ENCODE measurements around the gene GABBR1.

Gene GABBR1

GRCh38 chr6:29617782-29618554, 15.0 kb downstream of the GABBR1 start:
- DNase-seq, result no peak

DNA sequence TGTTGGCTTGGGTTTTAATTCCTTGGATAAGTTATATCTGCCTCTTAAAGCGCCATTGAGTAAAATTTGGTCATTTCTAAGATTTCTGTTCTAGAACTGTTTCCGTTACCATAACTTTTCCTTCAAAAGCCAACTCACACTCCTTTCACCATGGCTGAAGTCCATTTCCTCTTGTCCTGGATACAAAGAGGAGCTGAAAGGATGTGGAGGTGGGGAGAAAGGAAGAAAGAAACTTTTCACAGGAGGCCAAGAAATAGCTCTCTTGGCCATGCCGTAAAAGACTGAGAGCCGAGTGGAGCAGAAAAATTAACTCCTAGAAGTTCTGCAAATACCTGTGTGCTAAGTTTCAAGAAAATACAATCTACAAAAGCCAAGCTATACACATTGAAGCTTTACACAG, 21.6 kb downstream of the GABBR1 start:
- DNase-seq, result no peak

GRCh38 chr6:29610540-29610939, 22.4 kb downstream of the GABBR1 start:
- DNase-seq, result no peak

- DNase-seq, result no peak
Measured at GRCh38 chr6:29608131-29608530, 24.9 kb downstream of the GABBR1 start.

- no peak for DNase-seq
Measured at GRCh38 chr6:29603930-29604329, 29.1 kb downstream of the GABBR1 start.

DNA sequence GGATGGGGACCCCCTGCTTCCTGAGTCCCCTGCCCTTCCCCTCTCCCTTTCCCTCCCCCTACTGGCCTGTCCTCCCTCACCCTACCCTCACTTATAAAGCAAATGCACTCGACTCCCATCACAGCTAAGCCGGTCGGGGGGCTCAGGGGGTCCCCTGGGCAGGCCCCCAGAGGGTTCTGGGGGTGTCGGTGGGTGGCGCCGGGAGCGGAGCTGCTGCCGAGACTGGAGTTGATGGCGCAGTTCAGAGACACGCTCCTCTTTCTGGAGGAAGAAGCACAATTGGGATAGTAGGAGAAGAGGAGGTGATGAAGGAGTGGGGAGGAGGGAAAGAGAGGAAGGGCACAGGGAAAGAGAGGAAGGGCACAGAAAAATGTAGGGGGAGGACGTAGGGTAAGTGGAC, 29.5 kb downstream of the GABBR1 start:
- DNase-seq, result no peak

DNA sequence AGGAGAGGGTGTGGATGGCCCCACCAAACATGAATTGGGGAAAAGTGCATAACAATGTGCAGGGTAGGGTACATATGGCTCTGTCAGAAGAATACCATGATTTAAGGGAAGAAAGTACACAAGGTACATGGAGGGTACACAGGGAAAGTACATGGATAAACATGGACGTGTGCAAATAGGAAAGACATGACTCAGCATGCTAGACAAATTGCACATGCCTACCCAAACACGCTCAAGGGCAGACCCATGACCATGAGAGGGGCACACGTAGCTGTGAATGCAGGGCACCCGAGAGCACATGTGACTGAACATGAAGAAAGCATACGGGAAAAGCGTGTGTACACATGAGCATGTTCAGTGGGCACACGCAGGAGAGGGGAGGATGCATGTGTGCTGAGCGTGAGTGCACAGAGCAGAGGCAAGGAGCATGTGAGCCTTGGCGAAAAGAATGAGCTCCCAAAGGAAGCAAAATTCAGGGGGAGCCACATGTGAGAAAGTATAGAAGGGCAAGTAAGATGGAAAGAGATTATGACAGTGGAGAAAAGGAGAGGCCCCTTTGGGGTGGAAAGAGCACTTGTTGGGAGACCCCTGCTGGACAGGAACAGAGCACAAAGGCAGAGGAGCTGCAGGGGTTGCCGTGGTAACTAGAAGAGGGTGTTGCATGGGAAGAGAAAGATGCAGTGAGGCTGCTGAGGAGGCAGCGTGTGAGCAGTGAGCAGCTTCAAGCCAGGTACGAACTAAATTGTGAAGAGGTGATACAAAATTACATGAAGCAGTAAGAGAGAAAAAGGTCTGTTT, 30.2 kb downstream of the GABBR1 start:
- no peak for DNase-seq

- DNase-seq, result no peak
Measured at GRCh38 chr6:29598172-29598747, 34.7 kb downstream of the GABBR1 start.

GRCh38 chr6:29597184-29597583, 35.8 kb downstream of the GABBR1 start:
- DNase-seq, result no peak

DNA sequence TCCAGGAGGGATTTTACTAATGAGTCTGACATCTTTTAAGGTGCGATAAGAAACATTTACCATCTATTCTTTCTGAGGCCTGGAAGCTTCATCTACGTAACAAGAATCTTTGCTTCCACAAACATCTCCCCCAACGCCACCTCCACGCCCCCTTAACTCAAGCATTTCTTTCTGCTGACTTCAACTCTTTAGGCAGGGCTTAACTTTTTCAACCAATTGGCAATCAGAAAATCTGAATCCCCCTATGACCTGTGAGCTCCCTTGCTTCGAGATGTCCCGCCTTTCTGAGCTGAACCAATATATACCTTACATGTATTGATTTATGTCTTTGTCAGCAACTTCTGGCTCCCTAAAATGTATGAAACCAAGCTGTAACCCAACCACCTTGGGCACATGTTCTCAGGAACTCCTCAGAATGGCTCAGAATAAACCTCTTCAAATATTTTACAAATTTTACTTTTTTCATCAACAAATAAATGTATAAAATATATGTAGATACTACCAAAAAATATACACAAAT, 36.5 kb downstream of the GABBR1 start:
- DNase-seq, result no peak

GRCh38 chr6:29593199-29593855, 39.7 kb downstream of the GABBR1 start:
- DNase-seq, result no peak

DNA sequence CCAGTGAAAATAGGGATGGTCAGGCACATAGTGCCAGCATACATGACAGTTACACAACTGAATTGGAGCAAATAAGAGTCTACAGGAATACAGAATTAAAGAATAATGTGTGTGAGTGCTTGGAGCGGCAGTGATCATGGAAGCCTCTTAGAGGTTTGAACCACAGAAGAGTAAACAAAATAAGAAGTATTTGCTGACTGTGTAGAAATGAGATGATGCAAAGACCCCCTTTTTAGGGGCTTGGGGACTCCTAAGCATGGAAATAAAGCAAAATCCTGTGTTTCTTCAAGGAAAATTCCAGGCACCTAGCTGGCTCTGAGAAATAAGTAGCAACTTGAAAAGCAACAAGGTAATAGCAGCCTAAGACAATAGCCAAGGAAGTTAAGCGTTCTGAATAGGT, 41.3 kb downstream of the GABBR1 start:
- no peak for DNase-seq

GRCh38 chr6:29590218-29590808, 42.7 kb downstream of the GABBR1 start:
- no peak for DNase-seq

DNA sequence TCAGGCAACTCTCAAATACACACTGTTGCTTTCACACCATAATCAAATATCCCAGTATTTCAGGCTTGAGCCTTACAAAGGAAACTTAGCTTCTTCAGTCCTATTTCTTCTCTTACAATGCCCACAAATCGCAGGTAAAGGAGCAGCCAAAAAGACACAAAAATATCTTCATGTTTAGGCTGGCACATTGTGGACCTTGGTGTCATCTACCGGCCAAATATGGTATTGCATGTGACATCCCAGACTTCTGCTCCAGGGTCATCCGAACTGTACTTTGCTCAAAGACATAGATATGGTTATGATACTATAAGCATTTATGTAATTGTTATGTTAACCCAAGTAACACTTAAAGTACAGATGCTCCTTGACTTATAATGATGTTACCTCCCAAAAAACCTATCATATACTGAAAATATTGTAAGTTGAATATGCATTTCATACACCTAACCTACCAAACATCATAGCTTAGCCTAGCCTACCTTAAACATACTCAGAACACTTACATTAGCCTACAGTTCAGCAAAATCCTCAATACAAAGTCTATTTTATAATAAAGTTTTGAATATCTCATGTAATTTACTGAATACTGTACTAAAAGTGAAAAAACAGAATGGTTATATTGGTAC, 43.4 kb downstream of the GABBR1 start:
- peak; percentile 30 for DNase-seq

GRCh38 chr6:29584821-29585220, 48.2 kb downstream of the GABBR1 start, which contains the start of gene OR2H2:
Gene OR2H2 (plus strand): TSS chr6:29585121. CDS start chr6:29587945, 2,824 bp downstream.
- DNase-seq, result no peak

DNA sequence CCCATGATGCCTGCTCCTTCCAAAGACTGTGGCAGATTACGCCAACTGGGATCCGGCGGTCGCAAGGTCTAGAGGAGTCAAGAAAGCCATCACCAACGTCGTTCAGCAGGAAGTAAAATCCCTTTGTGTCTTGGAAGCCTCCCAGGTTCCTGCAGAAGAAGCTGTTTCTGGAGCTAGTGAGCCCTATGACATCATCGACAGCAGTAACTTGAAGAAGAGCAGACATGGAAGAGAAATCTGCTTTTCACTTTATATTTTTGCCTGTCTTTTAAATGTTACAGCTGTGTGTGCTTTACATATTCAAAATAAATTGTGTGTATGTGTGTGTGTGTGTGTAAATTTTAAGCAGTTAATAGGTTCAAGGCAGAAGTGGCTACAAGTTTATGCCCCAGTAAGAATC, 55.4 kb downstream of the GABBR1 start:
- DNase-seq, result no peak

DNA sequence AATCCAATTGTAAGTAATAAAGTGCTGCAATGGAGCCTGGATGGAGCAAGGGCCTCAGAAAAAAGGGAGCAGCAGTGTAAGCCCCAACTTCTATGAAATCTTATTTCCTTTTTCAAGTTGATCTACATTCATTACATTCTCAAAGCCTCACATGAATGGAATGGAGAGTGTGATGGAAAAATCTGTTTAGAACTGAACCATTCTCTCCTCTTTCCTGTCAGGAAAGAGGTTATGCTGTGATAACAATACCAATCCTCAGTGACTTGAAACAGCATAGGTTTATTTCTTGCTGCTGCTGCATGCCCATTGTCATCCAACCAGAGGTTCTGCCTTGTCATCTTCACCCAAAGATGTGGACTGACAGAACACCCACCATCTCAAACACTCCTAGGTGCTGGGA, 56.9 kb downstream of the GABBR1 start:
- no peak for DNase-seq

- DNase-seq, result no peak
Measured at GRCh38 chr6:29567991-29568390, 65.0 kb downstream of the GABBR1 start.

DNA sequence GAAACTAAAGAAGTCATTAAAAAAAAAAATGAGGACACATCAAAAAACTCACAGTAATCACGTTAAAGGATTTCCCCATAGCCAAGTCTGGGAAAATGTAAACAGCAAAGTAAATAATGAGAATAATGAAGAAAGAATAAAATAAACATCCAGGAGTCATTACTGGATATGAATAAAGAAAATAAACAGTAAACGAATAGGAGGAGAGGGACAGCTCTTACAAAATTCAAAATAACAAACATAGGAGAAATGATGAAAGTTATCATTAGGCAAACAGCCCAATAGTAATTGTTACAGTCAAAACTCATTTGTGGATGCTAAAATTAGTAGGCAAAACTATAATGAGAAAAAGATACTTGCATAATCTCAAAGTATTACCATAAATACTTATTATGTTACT, 65.4 kb downstream of the GABBR1 start:
- no peak for DNase-seq

- no peak for DNase-seq
Measured at GRCh38 chr6:29566856-29567255, 66.1 kb downstream of the GABBR1 start.

DNA sequence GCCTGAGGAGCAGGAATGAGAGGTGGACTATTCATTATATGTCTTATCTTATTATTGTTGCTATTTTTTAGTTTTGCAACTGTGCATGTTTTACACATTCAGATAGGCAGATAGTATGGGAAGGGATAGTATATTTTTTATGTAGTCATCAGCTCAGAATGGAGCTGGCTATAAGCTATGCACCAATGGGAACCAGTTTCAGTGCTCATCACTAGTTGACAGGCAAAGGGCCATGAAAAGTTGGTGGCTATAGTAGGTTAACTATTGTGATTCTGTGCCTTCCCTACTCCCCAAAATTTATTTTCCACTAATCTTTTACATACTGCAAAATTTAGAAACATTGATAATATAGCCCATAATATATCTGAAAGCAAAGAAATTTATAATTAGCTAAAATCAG, 68.1 kb downstream of the GABBR1 start:
- no peak for DNase-seq

GRCh38 chr6:29563435-29563965, 69.5 kb downstream of the GABBR1 start:
- no peak for DNase-seq
